AG04449 (cell line): ENCODE measurements around the gene AKR1B1.

Experiments used
- CTCF ChIA-PET: fragments of 350-600 bp; formaldehyde crosslinking; extraction: SDS; loops from one replicate; lab custom pipeline; 2021; ENCODE audit warnings: antibody characterized with exemption; lab: Yijun Ruan, JAX
- POLR2A ChIA-PET: fragments of 400-600, 350-600 bp; formaldehyde crosslinking; extraction: SDS; loops from one replicate; lab custom pipeline; 2020; ENCODE audit warnings: antibody characterized with exemption, inconsistent platforms; lab: Yijun Ruan, JAX
- DNase-seq: peaks from one replicate; pipeline ENCODE4 v3.0.0-alpha.2; 2010; ENCODE audit warnings: low read depth, low spot score
- H3K4me3 ChIP-seq: 2 replicates; pipeline ENCODE4 v1.5.1; 2011; ENCODE audit warnings: low read depth, mild to moderate bottlenecking, control low read depth, low read length
- CTCF ChIP-seq: IDR thresholded peaks from one replicate; pipeline ENCODE4 v1.5.1; 2011; ENCODE audit warnings: mild to moderate bottlenecking, moderate library complexity, low read length, control low read depth, inconsistent platforms; ENCODE audit not compliant: insufficient read depth; ENCODE audit errors: missing control alignments

Gene AKR1B1

GRCh38 chr7:134468054-134468453, 9.2 kb upstream of the AKR1B1 start:
- no peak overlapping the region for H3K4me3 ChIP-seq
- no peak for DNase-seq
- ChIA-PET POLR2A (no interaction called here), CTCF (interaction anchor here (1.1 to 1.7 kb wide), 2 partner anchors 10 kb away, joined by 5 to 7 read pairs; partner anchors contain the start of gene AKR1B1)
- no peak for TF ChIP-seq CTCF

- no peak for TF ChIP-seq CTCF
- POLR2A ChIA-PET = no interaction called here
These were observed 6.6 kb upstream of the AKR1B1 start for GRCh38 chr7:134465491-134465890.

GRCh38 chr7:134464496-134464895, 5.6 kb upstream of the AKR1B1 start:
- ChIA-PET POLR2A (no interaction called here), CTCF (interaction anchor here (0.9 to 2.8 kb wide), 3 partner anchors 8 to 50 kb away, joined by 3 to 12 read pairs (median 4); no protein-coding TSS in a partner anchor)
- no peak for DNase-seq
- TF ChIP-seq CTCF = no peak
- H3K4me3 ChIP-seq = no peak overlapping the region

More at GRCh38 chr7:134465491-134465890, 6.6 kb upstream of the AKR1B1 start:
- no peak overlapping the region for H3K4me3 ChIP-seq
- DNase-seq = no peak
- CTCF ChIA-PET = interaction anchor here (1.1 to 2.8 kb wide), 3 partner anchors 14 to 82 kb away, joined by 3 to 12 read pairs (median 3); no protein-coding TSS in a partner anchor

- ChIA-PET CTCF (interaction anchor here (0.9 to 2.8 kb wide), 2 partner anchors 16 to 50 kb away, joined by 4 to 12 read pairs; no protein-coding TSS in a partner anchor), POLR2A (no interaction called here)
- no peak for DNase-seq
- no peak for TF ChIP-seq CTCF
- no peak overlapping the region for H3K4me3 ChIP-seq
These were observed 4.9 kb upstream of the AKR1B1 start for GRCh38 chr7:134463751-134464150.

GRCh38 chr7:134462337-134462925, 3.5 kb upstream of the AKR1B1 start:
- no peak overlapping the region for H3K4me3 ChIP-seq
- peak; percentile 45 for DNase-seq
- TF ChIP-seq CTCF = no peak
- CTCF ChIA-PET = interaction anchor here (1.1 to 7.9 kb wide), 4 partner anchors 8 to 30 kb away, joined by 3 to 64 read pairs (median 50); no protein-coding TSS in a partner anchor
- POLR2A ChIA-PET = no interaction called here

GRCh38 chr7:134461916-134462315, 3.0 kb upstream of the AKR1B1 start:
- no peak for TF ChIP-seq CTCF
- ChIA-PET POLR2A (no interaction called here), CTCF (interaction anchor here (6.2 to 7.9 kb wide), 4 partner anchors 14 to 51 kb away, joined by 43 to 64 read pairs (median 56); no protein-coding TSS in a partner anchor)
- H3K4me3 ChIP-seq = no peak overlapping the region
- no peak for DNase-seq
